SK-N-SH (cell line): ENCODE measurements around the gene MCF2L. TPM values are rescaled to one million over a fixed set of nuclear protein-coding genes. Genes with fewer than 3 reads are reported as not detected.

Experiments
- CTCF ChIA-PET: fragments of 300-600, 350-600 bp; formaldehyde crosslinking; extraction: SDS; loops from one replicate; lab custom pipeline; 2021; lab: Yijun Ruan, JAX
- POLR2A ChIA-PET: fragments of 350-600 bp; sonication (Branson Sonifier 250); formaldehyde crosslinking; extraction: SDS; loops from one replicate; lab custom pipeline; 2020; ENCODE audit warnings: antibody characterized with exemption, inconsistent platforms; lab: Yijun Ruan, JAX
- DNase-seq: peaks from one replicate; pipeline ENCODE4 v3.0.0; 2012
- H2AFZ ChIP-seq: fragments of 200-600 bp; sonication (generic); 2 replicates; pipeline ENCODE4 v1.8.1; 2016; ENCODE audit warnings: antibody characterized with exemption, mild to moderate bottlenecking, low read depth
- H3F3A ChIP-seq: fragments of 200-600 bp; sonication (generic); replicated peaks from 2 replicates; pipeline ENCODE3; 2016; ENCODE audit warnings: antibody characterized with exemption, mild to moderate bottlenecking; ENCODE audit not compliant: insufficient read depth
- H3K27ac ChIP-seq, 2 experiments: fragments of 200-500 bp in 1 of 2; fragments of 200-600 bp in 1 of 2; sonication (Bioruptor generic) in 1 of 2; sonication (generic), shearing (Covaris generic) in 1 of 2; 2 replicates each; pipeline versions ENCODE4 v1.5.1 to v1.6.1; 2014 to 2016; ENCODE audit warnings: low read depth in 2 of 2, inconsistent platforms in 1 of 2, low read length in 1 of 2, mild to moderate bottlenecking in 1 of 2, mixed read lengths in 1 of 2
- H3K27me3 ChIP-seq: fragments of 200-600 bp; sonication (generic), shearing (Covaris generic); 2 replicates; pipeline ENCODE4 v1.6.1; 2016; ENCODE audit warnings: mixed run types; ENCODE audit not compliant: insufficient read depth
- H3K36me3 ChIP-seq, 2 experiments: fragments of 200-500 bp in 1 of 2; fragments of 200-600 bp in 1 of 2; sonication (Bioruptor generic) in 1 of 2; sonication (generic) in 1 of 2; replicated peaks in 1 of 2; 2 replicates each; pipeline versions ENCODE3 to v1.5.1; 2014 to 2016; ENCODE audit warnings: low read length in 1 of 2, mild to moderate bottlenecking in 1 of 2; ENCODE audit not compliant: insufficient read depth in 2 of 2, control insufficient read depth in 1 of 2
- H3K4me1 ChIP-seq, 2 experiments: fragments of 200-500 bp in 1 of 2; fragments of 200-600 bp in 1 of 2; sonication (Bioruptor generic) in 1 of 2; sonication (generic), shearing (Covaris generic) in 1 of 2; 2 replicates each; pipeline versions ENCODE4 v1.5.1 to v1.6.1; 2014 to 2016; ENCODE audit warnings: low read depth in 1 of 2, low read length in 1 of 2, mixed run types in 1 of 2; ENCODE audit not compliant: insufficient read depth in 2 of 2, control insufficient read depth in 1 of 2
- H3K4me2 ChIP-seq: fragments of 200-600 bp; sonication (generic), shearing (Covaris generic); 2 replicates; pipeline ENCODE4 v1.6.1; 2017; ENCODE audit warnings: mixed run types
- H3K4me3 ChIP-seq, 2 experiments: fragments of 200-500 bp in 1 of 2; fragments of 200-600 bp in 1 of 2; sonication (Bioruptor generic) in 1 of 2; sonication (generic), shearing (Covaris generic) in 1 of 2; 2 replicates each; pipeline versions ENCODE4 v1.5.1 to v1.8.1; 2014 to 2016; ENCODE audit warnings: low read depth in 2 of 2, inconsistent platforms in 1 of 2, low read length in 1 of 2, mild to moderate bottlenecking in 1 of 2, mixed read lengths in 1 of 2, moderate library complexity in 1 of 2
- H3K79me2 ChIP-seq: fragments of 200-600 bp; sonication (generic); 2 replicates; pipeline ENCODE4 v1.8.1; 2017; ENCODE audit warnings: mild to moderate bottlenecking; ENCODE audit not compliant: insufficient read depth
- H3K9ac ChIP-seq: fragments of 200-600 bp; sonication (generic); 2 replicates; pipeline ENCODE4 v1.6.1; 2017; ENCODE audit warnings: mixed run types
- H3K9me2 ChIP-seq: fragments of 200-600 bp; sonication (generic); 2 replicates; pipeline ENCODE4 v1.6.1; 2017; ENCODE audit warnings: mixed run types
- H3K9me3 ChIP-seq: fragments of 200-600 bp; sonication (generic); 2 replicates; pipeline ENCODE4 v1.6.1; 2017; ENCODE audit warnings: mixed run types, mild to moderate bottlenecking, moderate library complexity
- H4K20me1 ChIP-seq: fragments of 200-600 bp; sonication (generic); 2 replicates; pipeline ENCODE4 v1.6.1; 2017; ENCODE audit warnings: mild to moderate bottlenecking, mixed run types; ENCODE audit not compliant: insufficient read depth
- EP300 ChIP-seq, 2 experiments: IDR thresholded peaks; 2 replicates each; pipeline versions ENCODE4 v1.4.0 to v1.6.1; 2012; ENCODE audit warnings: borderline replicate concordance in 1 of 2, low read depth in 1 of 2, low read length in 1 of 2
- EZH2phosphoT487 ChIP-seq: fragments of 200-600 bp; sonication (generic); IDR thresholded peaks from 2 replicates; pipeline ENCODE4 v1.6.1; 2017; ENCODE audit warnings: low read depth, mixed run types, mild to moderate bottlenecking, antibody characterized with exemption, moderate library complexity, borderline replicate concordance
- FOSL2 ChIP-seq: IDR thresholded peaks from 2 replicates; pipeline ENCODE4 v1.4.0; 2012; ENCODE audit warnings: low read depth, mild to moderate bottlenecking, moderate library complexity, borderline replicate concordance
- FOXJ3 ChIP-seq: sonication (generic); formaldehyde crosslinking; IDR thresholded peaks from 2 replicates; pipeline ENCODE4 v1.5.1; 2020; ENCODE audit warnings: mild to moderate bottlenecking, missing genetic modification reagents
- FOXM1 ChIP-seq: IDR thresholded peaks from 2 replicates; pipeline ENCODE4 v1.4.0; 2012; ENCODE audit warnings: low read depth, mild to moderate bottlenecking
- GABPA ChIP-seq: IDR thresholded peaks from 2 replicates; pipeline ENCODE4 v1.4.0; 2012; ENCODE audit warnings: low read depth, mild to moderate bottlenecking
- GATA2 ChIP-seq: sonication (generic); formaldehyde crosslinking; IDR thresholded peaks from 2 replicates; pipeline ENCODE4 v1.5.0; 2020; ENCODE audit warnings: mild to moderate bottlenecking, missing genetic modification reagents
- IRF3 ChIP-seq: fragments of 150-350 bp; IDR thresholded peaks from 2 replicates; pipeline ENCODE4 v1.6.1; 2016; ENCODE audit warnings: mild to moderate bottlenecking, low read depth, low read length
- MXI1 ChIP-seq: IDR thresholded peaks from 2 replicates; pipeline ENCODE4 v1.6.1; 2012; ENCODE audit warnings: mild to moderate bottlenecking, low read depth, low read length, improper control_type of control experiment
- NFIC ChIP-seq: IDR thresholded peaks from 2 replicates; pipeline ENCODE4 v1.4.0; 2012; ENCODE audit warnings: borderline replicate concordance
- NRF1 ChIP-seq: IDR thresholded peaks from 2 replicates; pipeline ENCODE4 v1.6.1; 2012; ENCODE audit warnings: low read depth, mild to moderate bottlenecking, low read length
- PBX3 ChIP-seq: IDR thresholded peaks from 2 replicates; pipeline ENCODE4; 2012
- RCOR1 ChIP-seq: fragments of 150-350 bp; IDR thresholded peaks from 2 replicates; pipeline ENCODE4 v1.6.1; 2017; ENCODE audit warnings: antibody characterized with exemption, low read length
- RXRA ChIP-seq: IDR thresholded peaks from 2 replicates; pipeline ENCODE4 v1.4.0; 2012; ENCODE audit warnings: low read depth, mild to moderate bottlenecking, borderline replicate concordance
- TAF1 ChIP-seq: IDR thresholded peaks from 2 replicates; pipeline ENCODE4 v1.6.1; 2012; ENCODE audit warnings: low read depth, mild to moderate bottlenecking, low read length, moderate library complexity, borderline replicate concordance
- TEAD4 ChIP-seq: IDR thresholded peaks from 2 replicates; pipeline ENCODE4 v1.4.0; 2012; ENCODE audit warnings: mild to moderate bottlenecking, borderline replicate concordance; ENCODE audit not compliant: insufficient read depth
- USF1 ChIP-seq: IDR thresholded peaks from 2 replicates; pipeline ENCODE4 v1.4.0; 2012; ENCODE audit warnings: low read depth, borderline replicate concordance
- USF2 ChIP-seq: fragments of 150-350 bp; IDR thresholded peaks from 2 replicates; pipeline ENCODE4 v1.6.1; 2017; ENCODE audit warnings: antibody characterized with exemption, low read length, low read depth, borderline replicate concordance
- YY1 ChIP-seq: IDR thresholded peaks from 2 replicates; pipeline ENCODE4 v1.4.0; 2012; ENCODE audit warnings: low read depth, mild to moderate bottlenecking
- ZBTB33 ChIP-seq: IDR thresholded peaks from 2 replicates; pipeline ENCODE4 v1.4.0; 2012; ENCODE audit warnings: low read depth, borderline replicate concordance
- WGBS: methylation state at CpG from one replicate; pipeline ENCODE4 v1.1.6; 2017; ENCODE audit warnings: low lambda C conversion rate; 5-methylcytosine and 5-hydroxymethylcytosine counted together
- polyA plus RNA-seq, 3 experiments: library from polyadenylated mRNA; depleted of rRNA; stranded (reverse); fragments of >200 nt; gene quantifications; 2 replicates each; pipeline ENCODE4 v1.2.3, GENCODE V29; 2012

MCF2L gene
- polyA plus RNA-seq, 1 of the 3 experiments (the other 2 are of a cell fraction) = 0.56 TPM

- H3K4me2 ChIP-seq = no peak overlapping the region
- no peak overlapping the region for H3K4me3 ChIP-seq
- H3K4me1 ChIP-seq = no peaks in the 10 kb centered on the region; a peak in 1 of 4 replicates
- 60% methylated on average over 5 of the region's 11 CpGs for WGBS
- no peaks in the 10 kb centered on the region for H3K79me2 ChIP-seq
- ChIA-PET CTCF (interaction anchor here (1.2 to 1.6 kb wide), 2 partner anchors 9 to 12 kb away, joined by 3 to 11 read pairs; no protein-coding TSS in a partner anchor), POLR2A (no interaction called here)
- no peak overlapping the region for H2AFZ ChIP-seq
- no peaks in the 10 kb centered on the region for H3K9me2 ChIP-seq
- no peak overlapping the region for H3K9ac ChIP-seq
- no peaks in the 10 kb centered on the region for H3K27me3 ChIP-seq
- no peaks in the 10 kb centered on the region for H3K9me3 ChIP-seq
- no peak for DNase-seq
- H3K36me3 ChIP-seq = no peaks in the 10 kb centered on the region
- TF ChIP-seq MXI1 = no peak
- TF ChIP-seq FOXM1 = no peak
- no peak for TF ChIP-seq TAF1
- TF ChIP-seq PBX3 = no peak
- TF ChIP-seq NFIC = no peak
- no peak for TF ChIP-seq USF2
- TF ChIP-seq EP300 (IDR thresholded peaks at IDR 0.05; ENCODE audit: borderline replicate concordance in 1 of 2, low read depth in 1 of 2, low read length in 1 of 2) = no peak
- no peak for TF ChIP-seq GABPA
- TF ChIP-seq USF1 = no peak
- no peak overlapping the region for H3K27ac ChIP-seq
- H4K20me1 ChIP-seq = no peaks in the 10 kb centered on the region
- H3F3A ChIP-seq = no peaks in the 10 kb centered on the region
Measured at GRCh38 chr13:113041293-113041690, 72.3 kb downstream of the MCF2L start.

GRCh38 chr13:113041896-113042295, 72.9 kb downstream of the MCF2L start:
- no peak overlapping the region for H3K27ac ChIP-seq
- H3K27me3 ChIP-seq = no peaks in the 10 kb centered on the region
- H3K9me2 ChIP-seq = no peaks in the 10 kb centered on the region
- no peak overlapping the region for H3K9ac ChIP-seq
- DNase-seq = no peak
- 0% methylated on average over 2 of the region's 15 CpGs for WGBS
- no peaks in the 10 kb centered on the region for H4K20me1 ChIP-seq
- no peaks in the 10 kb centered on the region; a peak in 1 of 4 replicates for H3K4me1 ChIP-seq
- H3K9me3 ChIP-seq = no peaks in the 10 kb centered on the region
- no peak overlapping the region for H2AFZ ChIP-seq
- H3K4me3 ChIP-seq = no peak overlapping the region
- H3K4me2 ChIP-seq = no peak overlapping the region
- CTCF ChIA-PET = interaction anchor here (1.6 kb wide), 1 partner anchor 13 kb away, joined by 11 read pairs; no protein-coding TSS in a partner anchor
- H3K36me3 ChIP-seq = no peaks in the 10 kb centered on the region
- no peaks in the 10 kb centered on the region for H3F3A ChIP-seq
- no peaks in the 10 kb centered on the region for H3K79me2 ChIP-seq
- POLR2A ChIA-PET = no interaction called here
- TF ChIP-seq EP300 (IDR thresholded peaks at IDR 0.05; ENCODE audit: borderline replicate concordance in 1 of 2, low read depth in 1 of 2, low read length in 1 of 2) (no peak), TAF1 (no peak), ZBTB33 (no peak), NRF1 (no peak), IRF3 (no peak), RCOR1 (no peak), GATA2 (no peak), EZH2phosphoT487 (no peak), FOXJ3 (no peak), FOXM1 (no peak), TEAD4 (no peak), GABPA (no peak), RXRA (no peak), YY1 (no peak), FOSL2 (no peak)
